Prostate gland (tissue), 2 donors: ENCODE measurements around the gene SYCE1.

Source experiments
- CTCF ChIP-seq, 4 experiments: fragments of 200-600 bp in 2 of 4; fragments of 450-650 bp in 2 of 4; sonication (generic) in 2 of 4; IDR thresholded peaks; 1 replicate in 3 of 4; 2 replicates in 1 of 4; pipeline ENCODE4 v1.5.1; 2016 to 2019; ENCODE audit warnings: antibody characterized with exemption in 4 of 4, mild to moderate bottlenecking in 2 of 4, moderate library complexity in 2 of 4
- POLR2A ChIP-seq: fragments of 450-650 bp; IDR thresholded peaks from one replicate; pipeline ENCODE4 v1.6.1; 2016; ENCODE audit warnings: antibody characterized with exemption, mild to moderate bottlenecking

GRCh38 chr10:133564816-133565215 lies 567 bp downstream of the SYCE1 start:
- TF ChIP-seq CTCF (IDR thresholded peaks at IDR 0.05): no peak
- no peak for TF ChIP-seq POLR2A
